Neural progenitor cell (in vitro differentiated cells): Measurements from ENCODE around the gene CNTNAP2. TPM values are rescaled to one million over a fixed set of nuclear protein-coding genes. Genes with fewer than 3 reads are reported as not detected.

Experiments
- DNase-seq: peaks from one replicate; pipeline ENCODE4 v3.0.0-alpha.2; 2016; ENCODE audit warnings: low spot score
- H2AFZ ChIP-seq: fragments of 200-600 bp; sonication (generic); replicated peaks from 2 replicates; pipeline ENCODE4 v1.6.1; 2016; ENCODE audit warnings: antibody characterized with exemption
- H3F3A ChIP-seq: fragments of 200-600 bp; sonication (generic); 2 replicates; pipeline ENCODE4 v1.6.1; 2016; ENCODE audit warnings: antibody characterized with exemption, low read depth
- H3K27ac ChIP-seq: fragments of 200-600 bp; sonication (generic); 2 replicates; pipeline ENCODE4 v1.5.1; 2016; ENCODE audit warnings: mild to moderate bottlenecking
- H3K27me3 ChIP-seq: fragments of 200-600 bp; sonication (generic); 2 replicates; pipeline ENCODE4 v1.6.1; 2016; ENCODE audit warnings: mild to moderate bottlenecking, moderate library complexity
- H3K36me3 ChIP-seq: fragments of 200-600 bp; sonication (generic); 2 replicates; pipeline ENCODE4 v1.5.1; 2016
- H3K4me1 ChIP-seq: fragments of 200-600 bp; sonication (generic); 2 replicates; pipeline ENCODE4 v1.6.1; 2016; ENCODE audit warnings: mixed run types
- H3K4me2 ChIP-seq: fragments of 200-600 bp; sonication (generic); 2 replicates; pipeline ENCODE4 v1.6.1; 2016
- H3K4me3 ChIP-seq: fragments of 200-600 bp; sonication (generic); 2 replicates; pipeline ENCODE4 v1.5.1; 2016
- H3K79me2 ChIP-seq: fragments of 200-600 bp; sonication (generic); 2 replicates; pipeline ENCODE4 v1.6.1; 2016; ENCODE audit warnings: low read depth
- H3K9ac ChIP-seq: fragments of 200-600 bp; sonication (generic); 2 replicates; pipeline ENCODE4 v1.6.1; 2016
- H3K9me3 ChIP-seq: fragments of 200-600 bp; sonication (generic); 2 replicates; pipeline ENCODE4 v1.5.1; 2016; ENCODE audit warnings: low read depth
- H4K20me1 ChIP-seq: fragments of 200-600 bp; sonication (generic); 2 replicates; pipeline ENCODE4 v1.6.1; 2016; ENCODE audit warnings: low read depth
- H3K27ac Mint-ChIP-seq: 3 replicates; pipeline ENCODE4 v1.8.0; 2021; ENCODE audit warnings: mixed read lengths
- H3K27me3 Mint-ChIP-seq: 2 replicates; pipeline ENCODE4 v1.8.0; 2022; ENCODE audit warnings: low read depth, mild to moderate bottlenecking, inconsistent platforms, moderate library complexity, mixed read lengths; ENCODE audit not compliant: insufficient read depth
- H3K36me3 Mint-ChIP-seq: 3 replicates; pipeline ENCODE4 v1.8.0; 2021; ENCODE audit warnings: mixed read lengths
- H3K4me1 Mint-ChIP-seq: 3 replicates; pipeline ENCODE4 v1.8.0; 2021; ENCODE audit warnings: mixed read lengths
- H3K4me3 Mint-ChIP-seq: 3 replicates; pipeline ENCODE4 v1.8.0; 2021; ENCODE audit warnings: mild to moderate bottlenecking, moderate library complexity, mixed read lengths
- H3K9me3 Mint-ChIP-seq: 3 replicates; pipeline ENCODE4 v1.8.0; 2020; ENCODE audit warnings: mixed read lengths
- EZH2 ChIP-seq: fragments of 200-600 bp; sonication (generic); IDR thresholded peaks from 2 replicates; pipeline ENCODE4 v1.6.1; 2017; ENCODE audit warnings: antibody characterized with exemption, mild to moderate bottlenecking, moderate library complexity
- EZH2phosphoT487 ChIP-seq: fragments of 200-600 bp; sonication (generic); IDR thresholded peaks from 2 replicates; pipeline ENCODE4 v1.6.1; 2017; ENCODE audit warnings: antibody characterized with exemption
- total RNA-seq: library from RNA; depleted of rRNA; stranded (reverse); fragments of >200 nt; gene quantifications from 2 replicates; pipeline ENCODE4 v1.2.3, GENCODE V29; 2015; ENCODE audit warnings: low replicate concordance
- TF ChIP-seq, protein P1 (sequence below): fragments of 200-600 bp; sonication (generic); IDR thresholded peaks from 2 replicates; pipeline ENCODE4 v1.5.1; 2017; ENCODE audit warnings: antibody characterized with exemption, mild to moderate bottlenecking

CNTNAP2 gene
- total RNA-seq, 1 donor from 2014 or later: 126 TPM

DNA sequence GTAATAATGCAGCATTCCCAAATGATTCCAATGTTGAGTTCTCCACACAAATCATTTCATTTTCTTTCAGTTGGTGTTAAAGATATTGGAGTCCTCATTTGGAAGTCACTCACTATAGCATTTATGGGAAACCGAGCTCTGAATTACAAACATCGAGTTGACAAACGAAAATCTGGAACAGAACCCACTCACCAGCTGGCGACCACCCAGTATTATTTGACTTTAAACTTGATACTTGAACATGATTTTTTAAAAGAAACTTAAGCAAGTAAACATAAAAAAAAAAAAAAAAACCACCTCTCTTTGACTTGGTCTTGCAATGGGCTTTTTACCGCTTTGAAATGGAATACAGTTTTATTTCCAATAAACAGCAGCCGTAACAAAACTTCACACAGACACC lies 1897.4 kb downstream of the CNTNAP2 start:
- Histone ChIP-seq H2AFZ (no peak overlapping the region), H3K79me2 (no peaks in the 10 kb centered on the region), H3K36me3 (no peaks in the 10 kb centered on the region), H3F3A (no peaks in the 10 kb centered on the region), H4K20me1 (no peaks in the 10 kb centered on the region), H3K4me3 (no peak overlapping the region), H3K27ac (no peak overlapping the region), H3K4me2 (no peak overlapping the region), H3K9me3 (no peaks in the 10 kb centered on the region), H3K4me1 (peaks cover 19% of the 10 kb centered on the region), H3K9ac (no peak overlapping the region), H3K27me3 (no peaks in the 10 kb centered on the region)
- no peak for DNase-seq
- Mint-ChIP-seq H3K9me3 (no peaks in the 10 kb centered on the region), H3K27me3 (peaks cover 2% of the 10 kb centered on the region), H3K4me1 (peaks cover 7% of the 10 kb centered on the region), H3K27ac (no peak overlapping the region), H3K36me3 (no peaks in the 10 kb centered on the region), H3K4me3 (no peak overlapping the region)
- TF ChIP-seq EZH2phosphoT487: no peak
- no peak for TF ChIP-seq EZH2
- TF ChIP-seq, protein P1, sequence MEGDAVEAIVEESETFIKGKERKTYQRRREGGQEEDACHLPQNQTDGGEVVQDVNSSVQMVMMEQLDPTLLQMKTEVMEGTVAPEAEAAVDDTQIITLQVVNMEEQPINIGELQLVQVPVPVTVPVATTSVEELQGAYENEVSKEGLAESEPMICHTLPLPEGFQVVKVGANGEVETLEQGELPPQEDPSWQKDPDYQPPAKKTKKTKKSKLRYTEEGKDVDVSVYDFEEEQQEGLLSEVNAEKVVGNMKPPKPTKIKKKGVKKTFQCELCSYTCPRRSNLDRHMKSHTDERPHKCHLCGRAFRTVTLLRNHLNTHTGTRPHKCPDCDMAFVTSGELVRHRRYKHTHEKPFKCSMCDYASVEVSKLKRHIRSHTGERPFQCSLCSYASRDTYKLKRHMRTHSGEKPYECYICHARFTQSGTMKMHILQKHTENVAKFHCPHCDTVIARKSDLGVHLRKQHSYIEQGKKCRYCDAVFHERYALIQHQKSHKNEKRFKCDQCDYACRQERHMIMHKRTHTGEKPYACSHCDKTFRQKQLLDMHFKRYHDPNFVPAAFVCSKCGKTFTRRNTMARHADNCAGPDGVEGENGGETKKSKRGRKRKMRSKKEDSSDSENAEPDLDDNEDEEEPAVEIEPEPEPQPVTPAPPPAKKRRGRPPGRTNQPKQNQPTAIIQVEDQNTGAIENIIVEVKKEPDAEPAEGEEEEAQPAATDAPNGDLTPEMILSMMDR: no peak

DNA sequence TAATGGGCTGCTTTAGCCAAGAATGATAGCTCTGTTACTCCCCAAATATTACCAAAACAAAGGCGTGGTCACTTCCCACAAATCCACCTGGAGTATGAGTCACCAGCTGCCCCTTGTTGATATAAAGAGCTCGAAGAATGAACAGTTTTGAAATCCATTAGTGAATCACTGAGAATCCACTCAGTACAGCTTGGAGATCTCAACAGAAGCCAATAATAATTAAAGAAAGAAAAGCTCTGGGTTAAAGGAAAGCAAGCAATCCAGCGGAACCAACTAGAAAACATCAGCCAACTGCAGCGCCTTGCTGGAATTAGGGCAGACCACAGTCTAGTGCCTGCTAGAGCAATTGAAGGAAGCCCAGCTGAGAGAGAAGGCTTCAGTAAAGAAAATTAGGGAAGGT lies 1897.9 kb downstream of the CNTNAP2 start:
- Histone ChIP-seq H3K9ac (no peak overlapping the region), H3K27me3 (no peaks in the 10 kb centered on the region), H4K20me1 (no peaks in the 10 kb centered on the region), H3K27ac (no peak overlapping the region), H3K9me3 (no peaks in the 10 kb centered on the region), H3K79me2 (no peaks in the 10 kb centered on the region), H3K4me2 (no peak overlapping the region), H2AFZ (no peak overlapping the region), H3F3A (no peaks in the 10 kb centered on the region), H3K36me3 (no peaks in the 10 kb centered on the region), H3K4me3 (no peak overlapping the region), H3K4me1 (peaks cover 19% of the 10 kb centered on the region)
- peaks cover 7% of the 10 kb centered on the region for H3K4me1 Mint-ChIP-seq
- DNase-seq: no peak
- no peak overlapping the region for H3K4me3 Mint-ChIP-seq
- no peaks in the 10 kb centered on the region for H3K36me3 Mint-ChIP-seq
- H3K27ac Mint-ChIP-seq: no peak overlapping the region
- peaks cover 4% of the 10 kb centered on the region for H3K27me3 Mint-ChIP-seq
- no peak for TF ChIP-seq EZH2
- no peak for TF ChIP-seq EZH2phosphoT487
- TF ChIP-seq, protein P1: no peak
- no peaks in the 10 kb centered on the region for H3K9me3 Mint-ChIP-seq

- Histone ChIP-seq H4K20me1 (no peaks in the 10 kb centered on the region), H3K4me2 (no peak overlapping the region), H3K27ac (no peak overlapping the region), H2AFZ (no peak overlapping the region), H3K4me3 (no peak overlapping the region), H3F3A (peaks cover 7% of the 10 kb centered on the region), H3K4me1 (peaks cover 38% of the 10 kb centered on the region), H3K79me2 (no peaks in the 10 kb centered on the region), H3K36me3 (no peaks in the 10 kb centered on the region), H3K9me3 (no peaks in the 10 kb centered on the region), H3K9ac (no peak overlapping the region), H3K27me3 (no peaks in the 10 kb centered on the region)
- DNase-seq: no peak
- TF ChIP-seq, protein P1: no peak
- TF ChIP-seq EZH2: no peak
- no peak for TF ChIP-seq EZH2phosphoT487
- Mint-ChIP-seq H3K4me1 (peaks cover 7% of the 10 kb centered on the region), H3K36me3 (no peaks in the 10 kb centered on the region), H3K9me3 (no peaks in the 10 kb centered on the region), H3K27ac (no peak overlapping the region), H3K4me3 (no peak overlapping the region), H3K27me3 (peaks cover 8% of the 10 kb centered on the region)
These were observed 1900.5 kb downstream of the CNTNAP2 start for GRCh38 chr7:148017126-148017525.
